Effector memory CD4-positive, alpha-beta T cell (primary cell): ENCODE measurements around the gene TMEM132D.

Experiments
- DNase-seq, 3 donors: peaks; one replicate each; pipeline ENCODE4 v3.0.0-alpha.2; 2020
- H3K27ac ChIP-seq: 2 replicates; pipeline ENCODE4 v1.7.0; 2013; ENCODE audit warnings: mild to moderate bottlenecking, low read length, moderate library complexity; ENCODE audit not compliant: insufficient read depth, poor library complexity, severe bottlenecking
- H3K27me3 ChIP-seq: replicated peaks from 2 replicates; pipeline ENCODE4 v1.7.0; 2013; ENCODE audit warnings: mild to moderate bottlenecking, low read length; ENCODE audit not compliant: insufficient read depth, control insufficient read depth, poor library complexity, severe bottlenecking
- H3K36me3 ChIP-seq: 2 replicates; pipeline ENCODE4 v1.7.0; 2013; ENCODE audit warnings: mild to moderate bottlenecking, low read length, moderate library complexity; ENCODE audit not compliant: control insufficient read depth, insufficient read depth
- H3K4me1 ChIP-seq: 2 replicates; pipeline ENCODE4 v1.7.0; 2013; ENCODE audit warnings: low read length, mild to moderate bottlenecking; ENCODE audit not compliant: control insufficient read depth, insufficient read depth, poor library complexity, severe bottlenecking
- H3K4me3 ChIP-seq: 2 replicates; pipeline ENCODE4 v1.7.0; 2013; ENCODE audit warnings: low read length, low read depth, mild to moderate bottlenecking; ENCODE audit not compliant: insufficient read depth, poor library complexity, severe bottlenecking
- H3K9me3 ChIP-seq: 2 replicates; pipeline ENCODE4 v1.7.0; 2013; ENCODE audit warnings: mild to moderate bottlenecking, low read length, moderate library complexity; ENCODE audit not compliant: control insufficient read depth

TMEM132D gene

GRCh38 chr12:129106772-129107171, 797.1 kb downstream of the TMEM132D start:
- no peak for DNase-seq
- H3K4me3 ChIP-seq = no peak overlapping the region

GRCh38 chr12:129103231-129103630, 800.6 kb downstream of the TMEM132D start:
- Histone ChIP-seq H3K4me1 (no peaks in the 10 kb centered on the region), H3K4me3 (no peak overlapping the region), H3K9me3 (no peaks in the 10 kb centered on the region), H3K27me3 (no peaks in the 10 kb centered on the region), H3K27ac (no peak overlapping the region), H3K36me3 (no peaks in the 10 kb centered on the region)
- no peak for DNase-seq

More at GRCh38 chr12:129106772-129107171, 797.1 kb downstream of the TMEM132D start:
- Histone ChIP-seq H3K4me1 (no peaks in the 10 kb centered on the region), H3K27ac (no peak overlapping the region), H3K9me3 (no peaks in the 10 kb centered on the region), H3K27me3 (no peaks in the 10 kb centered on the region), H3K36me3 (no peaks in the 10 kb centered on the region)

- no peak for DNase-seq
- no peaks in the 10 kb centered on the region for H3K9me3 ChIP-seq
- no peak overlapping the region for H3K4me3 ChIP-seq
Measured at GRCh38 chr12:129102233-129102632, 801.6 kb downstream of the TMEM132D start.

GRCh38 chr12:129101816-129102215, 802.0 kb downstream of the TMEM132D start:
- Histone ChIP-seq H3K4me1 (no peaks in the 10 kb centered on the region), H3K4me3 (no peak overlapping the region), H3K36me3 (no peaks in the 10 kb centered on the region), H3K27ac (no peak overlapping the region), H3K9me3 (no peaks in the 10 kb centered on the region), H3K27me3 (no peaks in the 10 kb centered on the region)
- no peak for DNase-seq

More at GRCh38 chr12:129102233-129102632, 801.6 kb downstream of the TMEM132D start:
- H3K27ac ChIP-seq = no peak overlapping the region
- no peaks in the 10 kb centered on the region for H3K36me3 ChIP-seq
- no peaks in the 10 kb centered on the region for H3K27me3 ChIP-seq
- H3K4me1 ChIP-seq = no peaks in the 10 kb centered on the region

- Histone ChIP-seq H3K4me3 (no peak overlapping the region), H3K27ac (no peak overlapping the region), H3K4me1 (no peaks in the 10 kb centered on the region), H3K27me3 (no peaks in the 10 kb centered on the region), H3K36me3 (no peaks in the 10 kb centered on the region), H3K9me3 (no peaks in the 10 kb centered on the region)
- no peak for DNase-seq
Measured at GRCh38 chr12:129101404-129101803, 802.4 kb downstream of the TMEM132D start.

- Histone ChIP-seq H3K27me3 (no peaks in the 10 kb centered on the region), H3K9me3 (no peaks in the 10 kb centered on the region), H3K4me1 (no peaks in the 10 kb centered on the region), H3K4me3 (no peak overlapping the region), H3K27ac (no peak overlapping the region), H3K36me3 (no peaks in the 10 kb centered on the region)
- no peak for DNase-seq
Measured at GRCh38 chr12:129097451-129097850, 806.4 kb downstream of the TMEM132D start.

- Histone ChIP-seq H3K9me3 (no peaks in the 10 kb centered on the region), H3K4me1 (no peaks in the 10 kb centered on the region), H3K36me3 (no peaks in the 10 kb centered on the region), H3K27me3 (no peaks in the 10 kb centered on the region), H3K27ac (no peak overlapping the region), H3K4me3 (no peak overlapping the region)
- no peak for DNase-seq
Measured at GRCh38 chr12:129096968-129097367, 806.9 kb downstream of the TMEM132D start.

- H3K9me3 ChIP-seq = no peaks in the 10 kb centered on the region
- H3K27ac ChIP-seq = no peak overlapping the region
- H3K4me1 ChIP-seq = no peaks in the 10 kb centered on the region
- DNase-seq = no peak
- no peaks in the 10 kb centered on the region for H3K36me3 ChIP-seq
- H3K4me3 ChIP-seq = no peak overlapping the region
- H3K27me3 ChIP-seq = no peaks in the 10 kb centered on the region
Measured at GRCh38 chr12:129096184-129096583, 807.6 kb downstream of the TMEM132D start.

GRCh38 chr12:129089576-129089975, 814.2 kb downstream of the TMEM132D start:
- H3K27ac ChIP-seq = no peak overlapping the region
- H3K4me3 ChIP-seq = no peak overlapping the region
- H3K4me1 ChIP-seq = no peaks in the 10 kb centered on the region
- H3K36me3 ChIP-seq = no peaks in the 10 kb centered on the region
- no peaks in the 10 kb centered on the region for H3K27me3 ChIP-seq
- no peaks in the 10 kb centered on the region for H3K9me3 ChIP-seq
- no peak for DNase-seq

GRCh38 chr12:129084875-129085826, 818.7 kb downstream of the TMEM132D start:
- H3K4me3 ChIP-seq = no peak overlapping the region
- no peaks in the 10 kb centered on the region for H3K36me3 ChIP-seq
- H3K27me3 ChIP-seq = no peaks in the 10 kb centered on the region
- no peaks in the 10 kb centered on the region for H3K9me3 ChIP-seq
- DNase-seq = no peak
- H3K27ac ChIP-seq = no peak overlapping the region
- no peaks in the 10 kb centered on the region for H3K4me1 ChIP-seq
